HG03108 (cell line): ENCODE measurements around the gene FAM193B.
A peak's percentile ranks its signal among the peaks of the same experiment; 100 is the strongest.
"Not testable (repeated sequence)": the region's sequence is repeated elsewhere in the genome, so short reads cannot be mapped to it uniquely, and the experiment has no call there.

Experiments
- ATAC-seq: cut with Tn5 transposase; IDR thresholded peaks from one replicate; pipeline ENCODE4 v1.9.1; 2021; ENCODE audit warnings: moderate library complexity; ENCODE audit not compliant: unreplicated experiment

Gene FAM193B

DNA sequence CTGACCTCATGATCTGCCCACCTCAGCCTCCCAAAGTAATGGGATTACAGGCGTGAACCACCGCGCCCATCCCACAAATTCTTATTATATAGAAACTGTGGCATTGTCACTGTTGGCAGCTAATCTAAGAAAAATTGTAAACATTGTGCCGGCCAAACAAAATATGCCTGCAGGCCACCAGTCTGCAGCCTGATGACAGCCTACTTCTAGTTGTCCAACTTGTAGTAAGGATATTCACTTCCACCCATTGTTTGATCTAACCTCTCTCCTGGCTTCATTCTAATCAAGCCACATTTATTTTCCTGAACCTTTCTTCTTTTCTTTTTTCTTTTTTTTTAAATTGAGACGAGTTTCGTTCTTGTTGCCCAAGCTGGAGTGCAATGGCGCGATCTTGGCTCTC, 24.0 kb upstream of the FAM193B start:
- no peak for ATAC-seq

DNA sequence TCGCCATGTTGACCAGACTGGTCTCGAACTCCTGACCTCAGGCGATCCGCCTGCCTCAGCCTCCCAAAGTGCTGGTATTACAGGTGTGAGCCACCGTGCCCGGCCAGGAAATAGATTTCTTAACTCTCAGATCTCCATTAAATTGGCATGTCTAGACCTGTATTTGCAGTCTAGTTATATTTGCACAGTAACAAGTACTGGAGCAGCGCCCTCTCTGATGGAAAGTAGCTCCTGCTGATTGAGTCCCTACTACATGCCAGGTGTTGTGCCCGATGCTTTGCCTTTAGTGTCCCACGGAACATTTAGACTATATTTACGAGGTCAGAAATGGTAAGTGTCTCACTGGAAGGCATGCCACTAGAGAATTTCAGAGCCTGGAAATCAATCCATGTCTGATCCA, 21.8 kb upstream of the FAM193B start:
- no peak for ATAC-seq

DNA sequence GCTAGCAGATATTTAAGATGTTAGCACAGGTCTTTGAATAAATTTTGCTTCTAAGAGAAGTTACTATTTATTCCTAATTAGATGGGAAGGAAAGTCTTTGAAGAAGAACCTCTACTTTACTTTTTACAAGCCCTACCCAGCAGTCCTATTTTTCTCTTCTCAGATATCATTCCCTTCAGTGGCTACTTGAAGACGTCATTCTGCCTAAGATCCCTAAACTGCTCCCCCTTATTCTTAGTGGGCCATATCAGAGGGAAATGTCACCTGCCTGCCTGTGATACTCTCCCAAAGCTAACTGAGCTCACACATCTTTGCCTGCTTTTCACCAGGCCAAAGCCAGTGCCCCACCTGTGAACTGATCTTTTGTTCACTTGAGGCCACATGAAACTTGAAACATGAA, 21.1 kb upstream of the FAM193B start:
- ATAC-seq: no peak

DNA sequence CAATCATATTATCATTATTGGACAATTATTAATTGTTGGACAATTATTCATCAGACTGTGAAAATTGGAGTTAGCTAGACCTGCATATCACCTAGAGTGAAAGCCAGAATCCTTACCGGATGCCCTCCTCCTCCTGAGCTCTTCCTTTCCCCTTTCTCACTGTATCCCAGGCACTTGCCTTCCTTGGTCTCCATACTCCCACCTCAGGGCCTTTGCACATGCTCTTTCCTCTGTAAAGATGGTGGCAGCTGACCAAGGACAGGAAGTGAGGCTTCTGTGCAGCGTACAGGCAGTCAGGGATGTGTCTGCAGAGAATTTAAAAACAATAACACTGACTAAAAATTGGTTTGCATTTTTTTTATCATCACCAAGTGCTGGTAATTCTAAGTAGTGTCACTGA, 15.5 kb upstream of the FAM193B start:
- ATAC-seq: no peak

DNA sequence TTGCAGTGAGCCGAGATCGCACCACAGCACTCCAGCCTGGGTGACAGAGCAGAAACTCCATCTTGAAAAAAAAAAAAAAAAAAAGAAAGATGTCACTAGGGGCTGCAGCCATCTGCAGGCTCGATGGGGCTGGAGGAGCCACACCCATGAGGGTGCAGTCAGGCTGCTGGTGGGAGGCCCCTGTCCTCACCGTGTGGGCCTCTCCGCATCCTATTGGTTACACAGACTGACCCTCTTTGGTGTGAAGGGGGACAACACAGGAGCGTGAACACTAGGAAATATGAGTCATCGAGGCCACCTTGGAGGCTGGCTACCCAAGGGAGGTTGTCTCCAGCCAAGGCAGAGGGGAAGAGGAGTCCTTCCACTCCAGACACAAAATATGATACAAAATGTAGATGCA, 14.0 kb upstream of the FAM193B start:
- ATAC-seq: no peak

DNA sequence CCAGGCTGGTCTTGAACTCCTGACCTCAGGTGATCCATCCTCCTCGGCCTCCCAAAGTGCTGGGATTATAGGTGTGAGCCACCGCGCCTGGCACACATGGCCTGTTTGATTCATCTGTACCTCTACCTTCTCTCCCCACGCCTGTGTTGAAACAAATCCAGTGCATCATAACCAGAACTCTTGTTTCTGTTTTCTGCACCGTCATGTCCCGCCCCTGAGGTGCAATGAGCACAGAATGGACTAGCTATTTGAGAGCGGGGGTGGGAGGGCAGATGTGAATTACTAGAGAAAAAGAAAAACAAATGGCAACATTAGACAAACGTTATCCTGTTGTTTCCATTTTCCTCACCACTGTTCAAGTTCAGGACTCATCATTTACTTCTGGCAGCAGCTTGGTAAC, 10.7 kb upstream of the FAM193B start:
- no peak for ATAC-seq

DNA sequence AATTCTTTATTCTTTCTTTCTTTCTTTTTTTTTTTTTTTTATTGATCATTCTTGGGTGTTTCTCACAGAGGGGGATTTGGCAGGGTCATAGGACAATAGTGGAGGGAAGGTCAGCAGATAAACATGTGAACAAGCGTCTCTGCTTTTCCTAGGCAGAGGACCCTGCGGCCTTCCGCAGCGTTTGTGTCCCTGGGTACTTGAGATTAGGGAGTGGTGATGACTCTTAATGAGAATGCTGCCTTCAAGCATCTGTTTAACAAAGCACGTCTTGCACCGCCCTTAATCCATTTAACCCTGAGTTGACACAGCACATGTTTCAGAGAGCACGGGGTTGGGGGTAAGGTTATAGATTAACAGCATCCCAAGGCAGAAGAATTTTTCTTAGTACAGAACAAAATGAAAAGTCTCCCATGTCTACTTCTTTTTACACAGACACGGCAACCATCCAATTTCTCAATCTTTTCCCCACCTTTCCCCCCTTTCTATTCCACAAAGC, 5.1 kb upstream of the FAM193B start:
- not testable (repeated sequence) for ATAC-seq

DNA sequence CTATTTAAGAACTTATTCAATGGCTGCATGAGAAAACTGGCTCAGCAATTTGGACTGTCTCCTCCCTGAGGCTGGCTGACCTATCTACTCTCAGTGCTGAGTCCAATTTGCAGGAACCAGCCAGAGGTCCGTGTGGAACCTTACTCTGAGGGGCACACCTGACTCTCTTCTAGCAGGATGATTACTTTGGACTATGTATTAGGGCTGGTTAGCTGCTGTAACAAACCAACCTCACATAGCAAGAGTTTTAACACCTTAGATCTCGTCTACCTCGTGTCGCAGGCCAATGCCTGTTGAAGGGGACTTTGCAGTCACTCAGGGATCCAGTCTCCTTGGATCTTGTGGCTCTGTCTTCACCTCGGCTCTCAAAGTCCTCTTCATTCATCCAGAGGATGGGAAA, 3.4 kb upstream of the FAM193B start:
- no peak for ATAC-seq

DNA sequence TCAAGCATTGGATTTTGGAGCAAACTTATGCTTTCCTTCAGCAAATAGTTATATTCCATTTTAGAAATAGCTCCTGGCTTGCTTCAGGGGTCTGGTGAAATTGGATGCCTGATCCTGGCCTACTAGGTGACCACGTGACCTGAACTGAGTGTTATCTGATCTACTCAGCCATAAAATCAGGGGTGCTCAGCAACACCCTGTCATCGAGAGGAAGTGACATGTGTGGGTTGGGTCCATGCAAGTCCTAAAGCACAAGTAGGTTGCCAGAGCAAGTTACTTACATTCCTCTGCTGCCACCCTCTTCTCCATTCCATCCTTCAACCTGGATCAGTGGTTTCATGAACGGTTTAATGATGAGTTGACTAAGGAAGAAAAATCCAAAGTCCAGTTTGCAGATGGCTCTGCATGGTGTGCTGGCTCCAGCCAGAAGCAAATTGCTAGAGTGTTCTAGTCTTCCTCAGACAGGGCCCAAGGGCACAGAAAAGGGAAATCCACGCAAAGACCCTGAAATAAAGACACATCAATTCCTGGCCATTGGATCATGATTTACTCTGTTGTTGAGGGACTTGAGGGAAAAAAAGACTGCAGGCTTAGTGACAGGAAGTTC, 2.8 kb upstream of the FAM193B start:
- ATAC-seq: no peak

DNA sequence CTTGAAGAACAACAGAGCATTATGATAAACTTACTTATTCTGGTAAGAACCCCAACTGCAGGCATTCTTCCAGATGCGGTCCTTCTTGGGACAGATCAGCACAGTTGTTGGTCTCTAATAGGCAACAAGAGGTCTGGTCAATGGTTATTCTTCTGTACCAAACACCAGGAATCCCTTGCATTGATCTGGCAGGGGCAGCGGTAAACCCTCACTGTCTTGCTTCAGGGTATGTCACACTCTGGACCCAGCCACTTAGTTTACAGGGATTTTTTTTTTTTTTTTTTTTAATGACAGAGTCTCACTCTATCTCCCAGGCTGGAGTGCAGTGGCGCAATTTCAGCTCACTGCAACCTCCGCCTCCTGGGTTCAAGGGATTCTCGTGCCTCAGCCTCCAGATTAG, 1.3 kb upstream of the FAM193B start:
- no peak for ATAC-seq

DNA sequence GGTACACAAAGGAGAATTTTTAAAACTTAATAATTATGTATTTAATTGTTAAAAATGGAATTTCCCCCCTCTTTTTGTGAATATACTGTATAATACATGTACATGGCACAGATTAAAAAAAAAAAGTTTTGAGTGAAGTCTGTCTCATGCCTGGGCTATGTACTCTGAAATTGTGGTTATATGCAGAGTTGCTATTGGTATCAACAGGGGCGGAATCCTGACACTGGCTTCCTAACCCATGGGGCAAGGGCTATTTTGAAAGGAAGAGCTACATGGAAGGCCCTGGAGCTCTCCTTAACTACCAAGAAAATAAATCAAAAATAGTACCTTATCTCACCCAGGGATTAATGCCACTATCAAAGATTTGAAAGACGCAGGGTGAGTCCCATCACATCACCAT, 865 bp upstream of the FAM193B start:
- no peak for ATAC-seq

DNA sequence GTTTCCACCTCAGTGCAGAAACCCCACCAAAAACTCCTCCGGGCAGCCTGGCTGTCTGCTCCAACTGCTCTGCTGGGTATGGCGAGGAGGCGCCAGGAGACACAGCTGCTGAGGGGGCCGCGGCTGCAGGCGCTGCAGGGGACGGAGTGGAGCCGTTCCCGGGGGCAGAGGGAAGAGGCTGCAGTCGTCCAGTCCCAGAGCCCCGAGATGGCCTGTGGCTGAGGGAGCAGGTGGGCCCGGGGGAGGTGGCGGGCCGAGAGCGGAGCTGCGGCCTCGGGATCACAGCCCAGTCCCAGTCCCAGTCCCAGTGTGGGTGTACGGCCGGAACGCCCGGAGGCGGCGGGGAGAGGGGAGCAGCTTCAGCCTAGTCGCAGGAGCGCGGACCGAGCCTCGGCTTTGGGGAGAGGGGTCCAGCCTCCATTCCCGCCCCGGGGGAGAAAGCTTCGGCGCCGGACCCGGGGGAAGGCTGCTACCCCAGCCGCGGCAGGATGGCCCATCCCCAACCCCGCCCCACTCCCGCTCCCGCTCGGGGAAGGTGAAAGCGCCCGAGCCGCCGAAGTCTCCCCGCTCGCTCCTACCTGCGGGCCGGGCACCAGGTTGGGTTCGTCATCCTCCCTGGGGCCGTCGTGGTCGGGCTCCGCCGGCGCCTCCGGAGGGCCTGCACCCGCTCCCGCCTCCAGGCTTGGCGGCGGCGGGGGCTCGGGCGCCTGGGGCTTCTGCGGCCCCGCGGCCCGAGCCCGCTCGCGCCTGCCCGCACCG, 513 bp downstream of the FAM193B start:
- ATAC-seq: peak; percentile 31

DNA sequence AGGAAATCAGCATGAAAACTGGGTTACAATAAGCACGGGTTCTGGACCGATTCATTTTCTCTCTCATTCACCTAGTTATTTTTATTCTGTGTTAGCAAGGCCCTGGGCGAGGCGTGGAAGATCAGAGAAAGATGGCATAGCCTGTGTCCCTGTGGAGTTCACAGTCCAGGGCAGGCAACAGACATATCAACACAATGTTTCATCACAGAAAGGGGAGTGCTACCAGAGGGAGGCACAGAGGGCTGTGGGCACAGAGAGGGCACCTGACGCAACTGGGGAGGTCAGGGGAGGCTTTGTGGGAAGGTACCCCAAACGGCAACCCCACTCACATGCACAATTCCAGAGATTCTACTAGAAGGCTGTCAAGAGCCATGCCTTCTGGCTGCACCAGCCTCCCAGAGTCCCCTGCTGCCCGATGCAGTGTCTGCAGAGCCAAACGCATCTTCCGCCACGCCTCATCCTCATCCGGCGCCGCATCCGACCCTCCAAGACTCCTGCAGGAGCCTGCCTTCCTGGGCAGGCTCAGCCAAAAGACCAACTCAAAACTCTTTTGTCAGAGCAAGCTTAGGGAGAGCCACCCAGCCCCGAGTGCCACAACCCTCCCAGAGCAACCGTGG, 1.4 kb downstream of the FAM193B start:
- no peak for ATAC-seq

DNA sequence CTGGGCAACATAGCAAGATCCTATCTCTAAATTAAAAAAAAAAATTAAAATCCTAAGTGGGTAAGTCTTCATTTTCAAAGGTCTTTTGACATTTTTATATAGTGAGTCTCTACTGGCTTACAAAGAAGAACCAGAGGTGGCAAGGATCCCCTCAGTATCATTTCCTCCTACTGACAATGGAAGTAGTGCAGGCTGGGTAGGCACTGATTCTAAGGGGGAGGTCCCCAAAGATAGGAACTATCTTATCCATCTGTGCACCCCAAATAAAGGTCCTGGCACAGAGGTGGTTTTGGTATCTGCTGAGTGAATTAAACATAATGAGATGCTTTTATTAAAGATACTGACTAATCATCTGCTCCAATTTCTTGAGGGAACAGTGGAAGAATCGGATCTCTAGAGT, 4.2 kb downstream of the FAM193B start:
- ATAC-seq: no peak

DNA sequence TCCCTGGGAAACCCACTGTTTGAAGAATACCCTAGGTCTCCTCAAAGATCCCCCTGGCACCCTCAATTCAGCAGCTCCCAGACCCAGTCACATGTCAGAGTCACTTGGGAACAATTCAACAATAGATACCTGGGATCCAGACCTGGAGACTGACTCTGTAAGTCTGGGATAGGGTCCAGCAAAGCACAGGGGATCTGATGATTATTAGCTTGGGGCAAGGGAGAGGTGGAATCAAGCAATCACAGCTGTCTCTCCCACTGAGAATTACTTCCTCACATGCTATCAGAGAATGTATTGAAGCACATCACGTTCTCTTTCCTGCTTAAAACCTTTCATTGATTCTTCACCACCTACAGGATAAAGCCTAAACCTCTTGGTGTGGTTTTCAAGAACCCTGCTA, 5.9 kb downstream of the FAM193B start:
- no peak for ATAC-seq

DNA sequence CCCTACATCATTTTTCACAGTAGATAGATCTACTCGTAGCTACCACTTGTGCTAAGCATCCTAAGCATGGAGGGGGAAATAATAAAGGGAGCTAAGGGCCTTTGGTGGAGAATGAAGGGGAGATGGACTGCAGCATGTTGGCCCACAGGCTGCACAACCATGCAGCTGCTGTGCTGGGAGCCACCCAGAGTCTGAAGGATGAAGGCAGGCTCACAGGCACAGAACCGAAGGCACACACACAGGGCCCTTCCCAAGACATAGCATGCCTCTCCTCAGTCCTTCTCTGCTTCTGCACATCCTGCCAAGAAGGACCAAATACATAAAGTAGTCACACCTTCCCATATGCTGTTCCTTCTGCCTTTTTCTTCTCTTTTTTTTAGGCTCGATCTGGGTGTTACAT, 6.6 kb downstream of the FAM193B start:
- ATAC-seq: no peak

DNA sequence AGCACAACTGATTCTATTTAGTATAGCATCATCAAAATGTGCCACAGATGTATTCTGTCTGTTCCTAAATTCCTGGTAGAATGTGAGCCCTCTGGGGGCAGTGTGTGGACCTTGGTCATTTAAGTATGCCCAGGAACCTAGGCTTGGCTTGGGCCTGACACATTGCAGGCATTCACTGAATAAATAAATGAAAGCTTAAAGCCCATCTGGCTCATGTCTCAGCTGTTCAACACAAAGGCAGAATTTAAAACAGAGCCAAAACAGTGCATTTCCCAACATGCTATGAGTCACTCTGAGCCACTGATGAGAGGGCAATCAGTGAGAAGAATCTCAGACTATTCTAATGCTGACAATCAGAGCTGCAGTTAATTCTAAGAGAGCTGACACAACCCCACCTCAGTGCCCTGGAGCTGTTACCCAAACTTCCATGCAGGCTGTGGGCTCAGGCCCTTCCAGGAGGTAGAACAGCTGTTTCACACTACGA, 8.1 kb downstream of the FAM193B start:
- no peak for ATAC-seq

DNA sequence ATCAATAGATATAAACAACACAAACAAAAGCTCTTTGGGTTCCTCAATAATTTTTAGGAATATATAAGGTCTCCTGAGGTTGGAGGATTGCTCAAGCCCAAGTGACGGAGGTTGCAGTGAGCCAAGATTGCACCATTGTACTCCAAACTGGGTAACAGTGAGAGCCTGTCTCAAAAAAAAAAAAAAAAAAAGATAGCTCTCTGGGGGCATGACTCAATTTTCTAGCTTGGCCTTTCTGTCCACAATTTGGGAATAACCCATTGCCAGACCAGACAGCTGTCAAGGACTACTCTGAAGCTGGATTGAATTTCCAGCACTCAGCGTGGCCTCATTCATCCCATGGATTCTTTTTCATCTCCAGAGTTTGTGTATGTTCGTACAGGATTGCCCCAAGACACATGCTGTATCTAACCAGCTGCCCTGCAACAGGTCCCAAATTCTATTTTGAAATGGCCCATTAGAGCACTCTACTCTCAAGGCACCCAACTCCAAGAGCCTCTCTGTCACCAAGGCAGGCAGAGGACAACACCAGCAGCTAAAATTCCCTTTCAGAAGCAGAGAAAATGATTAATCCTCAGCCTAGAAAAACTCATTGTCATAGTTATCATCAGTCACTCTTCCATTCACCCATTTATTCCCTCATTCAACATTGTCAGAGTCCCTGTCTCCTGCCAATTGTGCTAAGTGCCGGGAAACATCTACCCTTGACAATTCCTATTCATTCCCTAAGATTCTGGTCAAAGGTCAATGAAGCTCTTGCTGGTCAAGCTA, 8.7 kb downstream of the FAM193B start:
- ATAC-seq: no peak

DNA sequence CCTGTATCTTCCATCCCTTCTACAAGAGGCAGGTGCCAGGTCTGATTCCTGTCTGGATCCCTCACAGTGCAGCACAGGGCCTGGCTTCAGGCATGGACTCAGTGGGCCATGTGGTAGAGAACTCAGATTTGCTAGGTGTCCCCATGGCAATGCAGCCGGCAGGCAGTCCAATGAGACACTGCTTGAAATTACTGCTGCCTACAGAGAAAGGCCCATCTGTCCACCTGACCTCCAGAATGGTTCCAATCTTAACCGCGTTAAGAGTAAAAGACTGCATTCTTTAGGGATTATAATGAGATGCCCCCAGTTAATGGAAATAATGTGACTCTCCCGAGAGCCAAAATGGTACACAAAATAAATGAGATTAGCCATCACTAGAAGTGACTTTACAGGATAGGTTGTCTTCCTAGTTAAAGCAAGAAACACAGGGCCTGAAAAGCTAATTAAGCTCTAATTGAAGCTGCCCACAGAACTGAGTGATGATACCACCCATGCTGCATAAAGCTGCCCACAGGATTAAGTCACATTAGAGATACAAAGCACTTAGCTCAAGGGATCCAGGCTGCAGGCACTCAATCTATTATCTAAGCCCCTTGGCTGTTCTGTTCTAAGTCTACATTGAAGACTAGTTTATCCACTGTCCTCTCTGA, 11.4 kb downstream of the FAM193B start:
- ATAC-seq: no peak

DNA sequence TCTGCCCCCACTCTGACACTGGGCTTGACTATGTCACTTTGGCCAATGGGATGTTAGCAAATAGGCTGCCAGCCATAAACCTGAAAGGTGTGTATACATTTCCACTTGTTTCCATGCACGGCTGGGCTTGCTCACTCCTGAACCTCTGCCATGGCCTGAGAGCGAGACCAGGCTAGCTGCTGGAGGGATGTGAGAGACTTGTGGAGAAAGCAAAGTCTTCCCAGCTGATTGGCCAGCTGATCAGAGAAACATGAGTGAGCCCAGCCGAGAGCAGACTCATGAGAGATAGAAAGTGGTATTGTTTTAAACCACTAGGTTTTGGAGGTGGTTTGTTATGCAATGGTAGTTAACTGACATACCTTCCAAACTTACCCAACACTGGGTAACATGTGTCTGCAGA, 13.9 kb downstream of the FAM193B start:
- ATAC-seq: no peak

DNA sequence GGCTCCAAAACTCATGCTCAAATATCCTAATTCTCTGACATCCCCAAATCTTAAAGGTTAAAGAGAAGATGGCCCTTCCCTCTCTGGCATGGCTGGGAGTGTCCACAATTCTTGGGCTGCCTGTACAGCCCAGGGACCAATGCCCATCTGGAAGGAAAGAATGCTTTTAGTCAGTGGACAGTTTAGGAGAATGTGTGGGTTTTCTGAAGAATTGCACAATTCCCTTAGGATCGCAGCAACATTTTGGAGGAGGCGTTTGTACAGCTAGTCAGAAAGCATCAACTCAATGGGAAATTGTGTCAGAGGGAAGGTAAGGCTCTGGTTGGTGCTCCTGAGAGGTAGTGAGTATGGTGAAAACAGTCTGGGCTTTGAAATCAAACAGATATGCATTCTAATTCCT, 15.0 kb downstream of the FAM193B start:
- no peak for ATAC-seq
